ENCODE data around the gene RAB24.

Gene RAB24

GRCh38 chr5:177332896-177333260 is 29.4 kb upstream of the RAB24 start:
- no peak overlapping the region for H3K27ac ChIP-seq
- no peak overlapping the region for H3K4me3 ChIP-seq
- DNase-seq (ENCODE audit: low spot score): no peak
- no peak for TF ChIP-seq CTCF (IDR thresholded peaks at IDR 0.05)

- no peak for DNase-seq (ENCODE audit: low spot score)
- TF ChIP-seq CTCF (IDR thresholded peaks at IDR 0.05): no peak
- no peak overlapping the region for H3K27ac ChIP-seq
- no peak overlapping the region for H3K4me3 ChIP-seq
Observed at GRCh38 chr5:177332031-177332895, 28.7 kb upstream of the RAB24 start.

- no peak for TF ChIP-seq CTCF (IDR thresholded peaks at IDR 0.05)
- no peak overlapping the region for H3K4me3 ChIP-seq
- H3K27ac ChIP-seq: no peak overlapping the region
- DNase-seq (ENCODE audit: low spot score): no peak
Observed at GRCh38 chr5:177330991-177331842, 27.7 kb upstream of the RAB24 start.

- Histone ChIP-seq H3K4me3 (no peak overlapping the region), H3K27ac (no peak overlapping the region)
- TF ChIP-seq CTCF (IDR thresholded peaks at IDR 0.05): no peak
- no peak for DNase-seq (ENCODE audit: low spot score)
Observed at GRCh38 chr5:177329883-177330282, 26.4 kb upstream of the RAB24 start.

GRCh38 chr5:177328545-177329231 is 25.2 kb upstream of the RAB24 start:
- Histone ChIP-seq H3K27ac (no peak overlapping the region), H3K4me3 (no peak overlapping the region)
- DNase-seq (ENCODE audit: low spot score): no peak
- no peak for TF ChIP-seq CTCF (IDR thresholded peaks at IDR 0.05)

- no peak for TF ChIP-seq CTCF (IDR thresholded peaks at IDR 0.05)
- no peak for DNase-seq (ENCODE audit: low spot score)
- H3K4me3 ChIP-seq: no peak overlapping the region
- H3K27ac ChIP-seq: peak overlapping the region in 1 of 2 donors; percentile 63
Observed at GRCh38 chr5:177327539-177328522, 24.3 kb upstream of the RAB24 start.

All from coronary artery (tissue), 2 donors.